TTC549 (cell line): ENCODE results near the gene PPDPF.

Experiments used
- FAIRE-seq: peaks from 2 replicates; lab custom pipeline; 2012; peaks lifted over from hg19 to GRCh38; lab: Jason Lieb, UNC

The PPDPF gene

DNA sequence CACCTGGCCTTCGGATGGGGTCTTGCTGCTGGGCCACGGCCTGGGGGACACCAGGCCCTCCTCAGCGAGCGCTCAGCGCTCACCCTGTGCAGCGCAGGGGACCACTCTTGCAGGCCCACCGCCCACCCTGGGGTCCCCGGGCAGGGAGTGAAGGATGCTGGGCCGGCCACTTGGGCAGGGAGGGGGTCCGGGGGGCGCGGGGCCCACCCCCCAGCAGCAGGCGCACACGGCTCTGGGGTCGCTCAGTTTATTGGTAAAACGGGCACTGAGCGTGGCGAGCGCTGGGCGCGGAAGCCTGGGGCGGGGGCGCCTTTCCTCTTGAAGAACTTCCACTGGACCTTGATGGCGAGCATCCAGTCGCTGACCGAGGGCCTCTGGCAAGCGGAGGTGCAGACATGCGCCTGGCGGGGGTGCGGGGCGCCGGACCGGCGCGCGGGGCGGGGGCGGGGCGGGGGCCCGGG is 32.8 kb upstream of the PPDPF start:
- FAIRE-seq: no peak

- no peak for FAIRE-seq
Measured at GRCh38 chr20:63488315-63489251, 32.0 kb upstream of the PPDPF start.

- no peak for FAIRE-seq
Measured at GRCh38 chr20:63490416-63490815, 30.1 kb upstream of the PPDPF start.

GRCh38 chr20:63491078-63491477 is 29.5 kb upstream of the PPDPF start:
- no peak for FAIRE-seq

GRCh38 chr20:63491635-63492230 is 28.8 kb upstream of the PPDPF start:
- no peak for FAIRE-seq

GRCh38 chr20:63492518-63492917 is 28.0 kb upstream of the PPDPF start:
- FAIRE-seq: no peak

DNA sequence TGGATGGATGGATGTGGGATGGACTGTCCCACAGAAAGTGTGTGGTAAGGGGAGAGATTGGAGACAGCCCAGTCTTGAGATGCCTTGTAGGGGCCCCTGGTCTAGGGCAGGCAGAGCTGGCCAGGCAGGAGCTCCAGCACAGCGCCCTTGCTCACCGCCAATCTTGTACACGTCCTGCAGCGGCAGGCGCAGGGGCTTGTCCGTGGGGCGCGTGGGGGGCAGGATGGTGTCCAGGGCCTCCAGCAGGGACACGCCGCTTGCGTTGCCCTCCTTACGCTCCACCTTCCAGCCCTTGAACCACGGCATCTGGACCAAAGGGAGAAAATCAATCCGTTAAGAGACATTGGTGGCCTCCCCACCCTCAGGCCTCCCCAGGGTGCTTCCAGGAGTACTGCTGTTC is 27.6 kb upstream of the PPDPF start:
- no peak for FAIRE-seq

- no peak for FAIRE-seq
Measured at GRCh38 chr20:63493563-63494020, 27.0 kb upstream of the PPDPF start.

DNA sequence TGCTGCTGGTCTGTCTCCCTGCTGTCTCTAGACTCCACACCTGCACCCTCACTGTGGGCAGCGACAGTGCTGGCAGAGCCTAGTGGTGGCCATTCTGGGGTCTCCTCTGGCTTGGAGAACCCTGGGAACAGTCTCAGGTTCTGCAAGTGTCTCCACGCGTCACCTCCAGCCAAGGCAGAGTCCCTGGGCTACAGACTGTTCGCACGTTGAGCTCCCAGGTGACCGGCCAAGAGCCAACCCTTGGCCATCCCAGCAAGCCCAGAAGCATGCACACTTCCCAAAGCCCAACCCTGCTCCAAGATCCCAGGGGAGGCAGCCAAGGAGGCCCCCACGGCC is 26.5 kb upstream of the PPDPF start:
- FAIRE-seq: no peak

DNA sequence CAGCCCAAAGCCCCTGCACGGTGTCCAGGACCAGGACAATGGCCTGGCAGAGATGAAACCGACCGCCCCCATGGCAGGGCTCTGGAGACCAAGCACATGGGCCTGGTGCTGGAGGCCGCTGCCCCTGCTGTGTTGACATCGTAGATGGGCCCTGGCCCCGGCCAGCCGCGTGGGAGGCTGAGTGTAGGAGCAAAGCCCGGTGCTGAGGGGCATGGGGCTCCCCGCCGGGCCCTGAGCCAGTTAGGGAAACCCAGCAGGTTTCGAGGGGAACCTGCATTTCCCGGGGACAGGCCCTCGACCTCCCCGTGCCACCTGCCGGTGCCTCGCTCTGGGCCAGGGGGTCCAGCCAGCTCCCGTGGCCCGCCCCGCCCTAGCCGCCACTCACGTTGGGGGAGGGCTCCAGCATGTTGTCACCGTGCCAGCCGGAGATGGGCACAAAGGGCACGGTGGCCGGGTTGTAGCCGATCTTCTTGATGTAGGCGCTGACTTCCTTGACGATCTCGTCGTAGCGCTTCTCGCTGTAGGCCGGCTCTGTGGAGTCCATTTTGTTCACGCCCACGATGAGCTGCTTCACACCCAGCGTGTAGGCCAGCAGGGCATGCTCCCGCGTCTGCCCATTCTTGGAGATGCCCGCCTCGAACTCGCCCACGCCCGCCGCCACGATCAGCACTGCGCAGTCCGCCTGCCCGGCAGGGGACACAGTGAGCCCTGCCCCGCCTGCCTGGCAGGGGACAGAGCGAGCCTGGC is 26.0 kb upstream of the PPDPF start:
- FAIRE-seq: no peak

GRCh38 chr20:63495167-63495720 is 25.3 kb upstream of the PPDPF start:
- no peak for FAIRE-seq

GRCh38 chr20:63495741-63496595 is 24.6 kb upstream of the PPDPF start:
- FAIRE-seq: no peak

DNA sequence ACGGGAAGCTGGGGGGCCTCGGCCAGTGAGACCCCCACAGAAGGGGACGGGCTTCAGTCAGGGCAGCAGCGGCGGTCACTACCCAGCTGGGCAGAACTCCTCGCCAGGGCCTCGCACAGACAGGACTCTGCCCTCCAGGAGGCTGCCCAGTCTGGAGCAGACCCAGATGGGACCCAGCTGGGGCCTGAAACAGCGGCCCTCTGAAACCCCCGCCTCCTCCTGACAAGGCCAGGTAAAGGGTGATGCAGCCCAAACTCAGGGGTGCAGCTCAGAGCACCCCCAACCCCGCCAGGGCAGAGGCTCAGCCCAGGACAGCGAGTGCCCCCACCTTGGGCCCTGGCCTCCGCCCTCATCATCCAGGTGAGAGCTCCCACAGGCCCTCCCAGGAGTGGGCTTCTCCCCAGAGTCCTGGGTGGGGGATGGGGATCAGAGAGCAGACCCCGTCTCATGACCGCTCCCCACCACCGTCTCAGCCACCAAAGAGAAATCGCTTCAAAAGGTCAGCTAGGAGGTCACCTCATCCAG is 23.9 kb upstream of the PPDPF start:
- no peak for FAIRE-seq

DNA sequence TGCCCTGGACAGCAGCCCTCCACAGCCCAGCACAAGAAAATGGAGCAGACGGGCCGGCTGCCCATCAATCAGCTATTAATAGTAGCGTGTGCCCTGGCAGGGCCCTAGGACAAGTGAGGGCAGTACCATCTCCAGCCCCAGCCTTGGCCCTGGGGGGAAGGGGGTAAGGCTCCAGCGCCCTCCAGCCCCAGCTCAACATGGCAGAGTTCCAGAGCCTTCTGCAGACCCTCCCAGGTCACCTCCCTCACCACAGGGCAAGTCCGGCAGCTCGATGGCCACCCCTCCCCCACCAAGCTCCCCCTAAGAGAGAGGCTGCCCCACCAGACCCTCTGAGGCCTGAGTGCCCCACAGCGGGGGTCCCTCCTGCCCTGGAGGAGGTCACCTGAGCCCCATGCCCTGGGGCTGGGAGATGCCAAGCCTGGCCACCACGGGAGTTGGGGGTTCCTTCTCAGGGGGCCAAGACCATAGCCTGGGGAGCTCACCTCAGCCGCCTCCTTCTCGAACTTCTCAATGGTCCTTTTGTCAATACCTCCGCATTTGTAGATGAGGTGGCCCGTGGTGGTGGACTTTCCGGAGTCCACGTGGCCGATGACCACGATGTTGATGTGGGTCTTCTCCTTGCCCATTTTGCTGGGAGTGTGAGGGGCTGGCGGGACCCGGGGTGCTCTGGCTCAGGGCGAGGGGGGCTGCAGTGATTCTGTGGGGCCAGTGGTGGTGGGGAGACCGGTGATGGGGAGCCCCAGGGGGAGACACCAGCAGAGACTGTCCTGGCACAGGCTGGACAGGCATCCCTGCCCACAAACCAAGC is 23.2 kb upstream of the PPDPF start:
- no peak for FAIRE-seq

DNA sequence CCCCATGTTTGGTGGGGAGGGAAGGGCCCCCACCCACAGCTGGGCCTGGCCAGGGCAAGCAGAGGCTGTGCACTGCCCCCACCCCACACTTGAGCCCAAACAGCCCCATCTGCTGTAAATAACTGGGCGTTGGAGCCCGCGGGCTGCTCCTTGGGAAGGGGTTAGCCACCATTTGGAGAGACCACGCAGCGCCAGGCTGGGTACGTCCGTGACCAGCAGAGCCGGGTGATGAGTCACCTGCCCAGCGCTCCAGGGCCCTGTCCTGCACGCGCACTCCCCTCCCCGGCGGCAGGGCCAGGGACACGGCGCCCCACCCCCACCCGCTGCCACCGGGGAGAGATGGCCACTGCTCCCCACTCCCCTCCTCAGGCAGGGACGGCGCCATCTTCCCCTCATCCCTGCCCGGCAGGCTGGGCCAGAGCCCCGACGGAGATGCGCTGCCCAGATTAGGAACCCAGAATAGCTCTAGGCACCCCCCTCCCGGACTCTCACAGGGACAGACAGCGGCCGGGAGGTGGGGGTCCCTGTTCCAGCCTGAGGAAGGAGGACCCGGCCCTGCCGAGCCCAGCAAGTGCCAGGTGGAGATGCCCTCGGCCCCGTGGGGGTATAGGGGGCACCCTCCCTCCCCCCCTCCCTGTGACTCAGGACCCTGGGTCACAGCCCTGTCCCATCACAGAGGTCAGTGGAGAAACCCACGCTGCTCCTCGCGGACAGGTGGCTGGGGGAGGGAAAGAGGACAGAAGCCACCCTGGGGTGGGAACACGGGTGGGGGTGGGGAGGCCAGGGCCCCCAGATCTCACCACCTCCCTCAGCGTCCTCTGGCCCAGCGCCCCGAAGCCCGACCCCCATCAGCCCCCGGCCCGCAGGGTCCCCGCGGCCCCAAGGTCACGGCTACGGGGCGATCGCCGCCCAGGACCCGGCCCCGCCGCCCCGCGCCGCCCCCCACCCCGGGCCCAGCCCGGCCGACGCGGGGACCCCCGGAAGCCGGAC is 22.3 kb upstream of the PPDPF start:
- FAIRE-seq: no peak

- no peak for FAIRE-seq
Measured at GRCh38 chr20:63498960-63499337, 21.6 kb upstream of the PPDPF start, which contains the start of gene EEF1A2. TSS of gene EEF1A2 (minus strand) at chr20:63499083. CDS start at chr20:63497763, 1,320 bp downstream.

DNA sequence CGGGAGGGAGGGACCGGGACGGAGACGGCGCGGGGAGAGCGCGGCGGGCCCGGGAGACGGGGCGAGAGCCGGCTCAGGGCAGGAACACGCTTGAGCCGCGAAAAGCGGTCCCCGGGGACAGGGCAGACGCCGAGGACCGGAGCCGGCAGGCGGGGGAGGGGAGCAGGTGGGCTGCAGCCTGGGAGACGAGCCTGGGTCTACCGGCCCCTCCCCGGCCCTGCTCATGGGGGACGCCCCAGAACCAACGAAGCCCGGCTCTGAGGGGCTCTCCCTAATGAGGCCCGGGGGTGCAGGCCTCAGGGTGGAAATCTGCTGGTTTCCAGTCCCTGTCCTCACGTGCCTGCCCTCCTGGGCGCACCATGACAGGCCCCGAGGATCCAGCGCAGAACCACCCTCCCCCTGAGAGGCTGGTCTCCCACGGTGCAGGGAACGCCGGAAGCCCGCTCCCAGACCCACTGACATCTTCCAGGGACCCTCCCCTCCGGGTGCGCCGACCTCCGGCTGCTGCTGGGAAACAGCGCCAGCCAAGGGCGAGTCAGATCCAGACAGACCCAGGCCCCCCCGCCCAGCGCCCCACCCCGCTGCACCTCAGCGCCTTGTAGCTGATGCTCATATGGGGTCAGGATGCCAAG is 21.1 kb upstream of the PPDPF start:
- FAIRE-seq: no peak

GRCh38 chr20:63500151-63500901 is 20.2 kb upstream of the PPDPF start:
- FAIRE-seq: no peak
